Testis (tissue), 2 donors: ENCODE measurements around the gene CCDC152.

Experiments
- CTCF ChIP-seq, 3 experiments: fragments of 450-650 bp in 2 of 3; fragments of 200-600 bp in 1 of 3; sonication (generic) in 1 of 3; IDR thresholded peaks; one replicate each; pipeline ENCODE4 v1.5.1; 2016 to 2019; ENCODE audit warnings: antibody characterized with exemption in 3 of 3, mild to moderate bottlenecking in 2 of 3, moderate library complexity in 1 of 3
- POLR2A ChIP-seq: fragments of 450-650 bp; IDR thresholded peaks from one replicate; pipeline ENCODE4 v1.6.1; 2017; ENCODE audit warnings: antibody characterized with exemption, mild to moderate bottlenecking, moderate library complexity

GRCh38 chr5:42799241-42799608, 42.6 kb downstream of the CCDC152 start:
- TF ChIP-seq CTCF (IDR thresholded peaks at IDR 0.05), result no peak
- no peak for TF ChIP-seq POLR2A
